Measurements from ENCODE around the gene ZFYVE28.

DNA sequence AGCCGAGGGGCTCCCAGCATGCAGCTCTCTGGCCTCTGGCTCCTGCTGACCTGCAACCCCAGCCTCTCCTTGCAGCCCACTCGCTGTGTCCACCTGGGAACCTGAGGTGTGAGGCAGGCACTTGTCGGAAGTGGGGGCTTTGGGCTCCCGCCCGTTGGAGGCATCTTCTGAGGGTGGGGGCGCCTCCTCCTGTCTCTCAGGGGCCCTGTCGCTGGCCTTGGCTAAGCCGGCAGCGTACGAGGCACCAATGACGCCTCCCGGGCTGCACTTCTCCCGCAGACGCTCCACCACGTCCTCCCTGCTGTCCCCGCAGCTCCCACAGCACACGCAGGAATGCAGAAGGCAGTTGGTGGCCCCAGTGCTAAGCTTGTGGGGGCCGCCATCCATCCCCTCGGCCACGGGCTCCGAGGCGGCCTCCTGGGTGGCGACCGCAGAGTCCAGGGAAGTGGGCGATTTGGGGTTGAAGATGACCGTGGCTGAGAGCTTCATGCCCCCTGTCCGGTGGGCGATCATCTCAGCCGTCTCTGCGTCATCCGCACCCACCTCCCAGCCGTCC is 114.0 kb downstream of the ZFYVE28 start:
- TF ChIP-seq, protein P1, sequence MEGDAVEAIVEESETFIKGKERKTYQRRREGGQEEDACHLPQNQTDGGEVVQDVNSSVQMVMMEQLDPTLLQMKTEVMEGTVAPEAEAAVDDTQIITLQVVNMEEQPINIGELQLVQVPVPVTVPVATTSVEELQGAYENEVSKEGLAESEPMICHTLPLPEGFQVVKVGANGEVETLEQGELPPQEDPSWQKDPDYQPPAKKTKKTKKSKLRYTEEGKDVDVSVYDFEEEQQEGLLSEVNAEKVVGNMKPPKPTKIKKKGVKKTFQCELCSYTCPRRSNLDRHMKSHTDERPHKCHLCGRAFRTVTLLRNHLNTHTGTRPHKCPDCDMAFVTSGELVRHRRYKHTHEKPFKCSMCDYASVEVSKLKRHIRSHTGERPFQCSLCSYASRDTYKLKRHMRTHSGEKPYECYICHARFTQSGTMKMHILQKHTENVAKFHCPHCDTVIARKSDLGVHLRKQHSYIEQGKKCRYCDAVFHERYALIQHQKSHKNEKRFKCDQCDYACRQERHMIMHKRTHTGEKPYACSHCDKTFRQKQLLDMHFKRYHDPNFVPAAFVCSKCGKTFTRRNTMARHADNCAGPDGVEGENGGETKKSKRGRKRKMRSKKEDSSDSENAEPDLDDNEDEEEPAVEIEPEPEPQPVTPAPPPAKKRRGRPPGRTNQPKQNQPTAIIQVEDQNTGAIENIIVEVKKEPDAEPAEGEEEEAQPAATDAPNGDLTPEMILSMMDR (IDR thresholded peaks at IDR 0.05; ENCODE audit: low read depth, low read length, poor library complexity, severe bottlenecking) = no peak
- TF ChIP-seq EZH2phosphoT487 (IDR thresholded peaks at IDR 0.05; ENCODE audit: borderline replicate concordance, low read length) = no peak
